ENCODE measurements around the gene CDK13.

The CDK13 gene

GRCh38 chr7:39950473-39951225, 593 bp downstream of the CDK13 start:
- no peak for DNase-seq

- peak; percentile 24 for DNase-seq
Measured at GRCh38 chr7:39951226-39952194, 1.5 kb downstream of the CDK13 start.

DNA sequence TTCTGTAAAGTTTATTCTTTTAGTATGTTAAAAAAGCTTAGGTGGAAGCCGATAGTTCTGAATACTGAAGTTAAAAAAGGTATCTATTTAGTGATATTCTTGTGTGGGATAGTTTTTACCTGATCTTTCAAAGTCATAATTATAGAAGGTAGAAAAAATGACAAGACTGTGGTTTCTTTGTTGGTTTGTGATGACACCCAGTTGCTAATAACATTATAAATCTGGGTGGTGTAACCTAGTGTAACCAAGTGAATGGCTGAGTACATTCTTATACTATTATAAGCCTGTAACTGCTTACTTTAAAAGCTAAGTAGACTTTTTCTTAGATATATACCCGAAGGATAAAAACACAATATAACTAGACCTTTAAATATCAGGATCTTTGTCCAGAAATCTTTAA, 2.3 kb downstream of the CDK13 start:
- no peak for DNase-seq

- DNase-seq: no peak
Measured at GRCh38 chr7:39952803-39953202, 2.7 kb downstream of the CDK13 start.

DNA sequence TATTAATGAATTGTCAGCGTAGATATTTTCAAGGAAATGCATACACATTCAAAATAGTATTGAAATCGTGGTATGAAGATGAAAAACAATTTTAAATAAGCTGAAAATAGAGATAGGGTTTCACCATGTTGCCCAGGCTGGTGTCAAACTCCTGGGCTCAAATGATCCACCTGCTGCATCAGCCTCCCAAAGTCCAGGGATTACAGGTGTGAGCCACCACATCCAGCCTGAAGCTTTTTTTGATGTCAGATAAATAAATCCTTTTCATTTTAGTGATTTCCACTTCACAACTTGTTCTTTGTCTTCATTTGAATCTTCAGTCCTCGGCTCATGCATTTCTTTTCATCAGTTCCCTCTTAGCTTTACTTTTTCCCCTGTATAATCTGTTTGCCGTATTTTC, 4.6 kb downstream of the CDK13 start:
- DNase-seq: no peak

DNA sequence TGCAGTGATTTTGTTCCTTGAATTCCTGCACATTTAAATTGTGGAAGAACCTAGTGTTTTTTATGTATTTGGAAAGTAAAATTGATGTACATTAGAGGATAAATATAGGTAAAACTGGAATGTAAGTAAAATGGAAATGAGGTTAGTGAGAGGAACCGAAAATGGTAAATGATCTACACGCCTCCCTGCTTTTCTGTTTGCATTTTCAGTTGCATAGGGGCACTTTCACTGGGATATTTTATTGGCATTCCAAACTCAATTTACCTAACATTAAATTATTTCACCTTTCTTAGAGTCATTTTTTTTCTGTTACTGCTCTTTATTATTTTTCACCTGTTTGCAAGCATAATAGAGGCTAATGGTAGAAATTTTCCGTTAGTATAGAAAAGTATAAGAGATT, 8.0 kb downstream of the CDK13 start:
- DNase-seq: no peak

DNA sequence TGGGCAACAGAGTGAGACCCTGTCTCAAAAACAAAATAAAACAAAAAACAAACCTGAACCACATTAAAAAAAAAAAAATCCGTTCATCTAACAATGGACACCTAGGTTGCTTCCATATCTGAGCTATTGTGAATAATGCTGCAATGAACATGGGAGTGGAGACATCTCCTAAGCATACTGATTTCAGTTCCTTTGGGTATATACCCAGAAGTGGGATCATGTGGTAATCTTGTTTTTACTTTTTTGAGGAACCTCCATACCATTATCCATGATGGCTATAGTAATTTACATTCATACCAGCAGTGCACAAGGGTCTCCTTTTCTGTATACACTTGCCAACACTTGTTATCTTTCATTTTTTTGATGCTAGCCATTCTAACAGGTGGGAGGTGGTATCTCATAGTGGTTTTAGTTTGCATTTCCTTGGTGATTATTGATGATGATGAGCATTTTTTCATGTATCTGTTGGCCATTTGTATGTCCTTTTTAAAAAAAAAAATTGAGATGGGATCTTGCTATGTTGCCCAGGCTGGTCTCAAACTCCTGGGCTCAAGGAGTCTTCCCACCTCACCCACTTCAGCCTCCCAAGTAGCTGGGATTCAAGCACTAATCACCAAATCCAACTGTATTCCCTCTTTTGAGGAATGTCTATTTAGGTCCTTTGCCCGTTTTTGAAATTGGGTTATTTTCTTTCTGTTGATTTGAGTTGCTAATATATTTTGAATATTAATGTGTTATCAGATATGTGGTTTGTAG, 17.5 kb downstream of the CDK13 start:
- DNase-seq: no peak

DNA sequence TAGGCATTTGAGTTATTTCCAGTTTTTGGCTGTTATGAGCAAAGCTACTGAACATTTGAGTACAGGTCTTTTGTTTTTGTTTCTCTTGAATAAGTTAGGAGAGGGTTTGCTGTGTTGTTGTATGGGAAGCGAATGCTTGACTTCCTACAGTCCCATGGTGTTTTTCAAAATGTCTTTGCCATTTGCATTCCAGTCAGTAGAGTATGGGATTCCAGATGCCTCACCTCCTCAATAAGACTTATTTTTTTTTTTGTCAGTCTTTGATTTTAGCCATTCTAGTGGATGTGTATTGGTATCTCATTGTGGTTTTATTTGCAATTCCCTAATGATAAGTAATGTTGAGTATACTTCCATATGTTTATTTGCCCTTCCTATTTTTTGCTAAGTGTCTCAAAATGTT, 19.4 kb downstream of the CDK13 start:
- DNase-seq: no peak

GRCh38 chr7:39971924-39972323, 21.9 kb downstream of the CDK13 start:
- no peak for DNase-seq

GRCh38 chr7:39973801-39974200, 23.7 kb downstream of the CDK13 start:
- no peak for DNase-seq

GRCh38 chr7:39978230-39978934, 28.3 kb downstream of the CDK13 start:
- no peak for DNase-seq

GRCh38 chr7:39979406-39980073, 29.5 kb downstream of the CDK13 start:
- no peak for DNase-seq

GRCh38 chr7:39985398-39985918, 35.4 kb downstream of the CDK13 start:
- DNase-seq: no peak

DNA sequence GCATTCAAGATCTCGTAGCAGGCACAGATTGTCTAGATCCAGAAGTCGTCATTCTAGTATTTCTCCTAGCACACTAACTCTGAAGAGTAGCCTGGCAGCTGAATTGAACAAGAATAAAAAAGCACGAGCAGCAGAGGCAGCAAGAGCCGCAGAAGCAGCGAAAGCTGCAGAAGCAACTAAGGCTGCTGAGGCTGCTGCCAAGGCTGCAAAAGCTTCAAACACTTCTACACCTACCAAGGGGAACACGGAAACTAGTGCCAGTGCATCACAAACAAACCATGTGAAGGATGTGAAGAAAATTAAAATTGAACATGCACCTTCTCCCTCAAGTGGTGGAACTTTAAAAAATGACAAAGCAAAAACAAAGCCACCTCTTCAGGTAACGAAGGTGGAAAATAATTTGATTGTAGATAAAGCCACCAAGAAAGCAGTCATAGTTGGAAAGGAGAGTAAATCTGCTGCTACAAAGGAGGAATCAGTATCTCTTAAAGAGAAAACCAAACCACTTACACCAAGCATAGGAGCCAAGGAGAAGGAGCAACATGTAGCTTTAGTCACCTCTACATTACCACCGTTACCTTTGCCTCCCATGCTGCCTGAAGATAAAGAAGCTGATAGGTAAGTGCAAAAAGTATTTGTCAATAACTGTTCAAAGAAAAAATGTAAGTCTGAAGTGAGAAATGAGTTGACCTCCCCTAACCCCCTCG, 37.7 kb downstream of the CDK13 start:
- DNase-seq: no peak

- no peak for DNase-seq
Measured at GRCh38 chr7:40000734-40001315, 50.8 kb downstream of the CDK13 start.

- DNase-seq: no peak
Measured at GRCh38 chr7:40001649-40002048, 51.6 kb downstream of the CDK13 start.

- no peak for DNase-seq
Measured at GRCh38 chr7:40003597-40003996, 53.5 kb downstream of the CDK13 start.

DNA sequence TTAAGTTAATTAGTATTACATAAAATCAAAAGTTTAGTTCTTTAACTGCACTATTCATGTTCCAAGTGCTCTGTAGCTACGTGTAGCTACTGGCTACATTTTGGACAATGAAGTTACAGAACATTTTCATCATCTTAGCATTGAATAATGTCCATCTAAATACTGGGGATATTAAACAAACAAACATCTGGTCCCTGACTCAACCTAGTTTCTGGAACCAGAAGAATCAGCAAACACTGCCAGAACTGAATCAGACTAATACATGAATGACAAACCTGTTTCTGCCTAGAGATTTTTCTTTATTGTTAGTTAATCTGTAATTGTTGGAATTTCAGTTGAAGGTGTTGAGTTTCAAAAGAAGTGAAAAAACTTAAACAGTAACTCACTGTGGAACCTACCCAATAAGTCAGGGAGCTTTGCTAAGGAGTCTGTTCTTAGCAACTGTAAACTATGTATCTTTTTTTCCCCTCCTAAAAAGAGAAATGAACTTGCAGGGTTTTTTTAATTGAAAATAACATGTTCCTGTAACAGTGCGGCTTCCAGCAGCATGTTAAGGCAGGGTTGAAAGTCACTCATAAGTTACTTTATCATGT, 58.3 kb downstream of the CDK13 start:
- no peak for DNase-seq

DNA sequence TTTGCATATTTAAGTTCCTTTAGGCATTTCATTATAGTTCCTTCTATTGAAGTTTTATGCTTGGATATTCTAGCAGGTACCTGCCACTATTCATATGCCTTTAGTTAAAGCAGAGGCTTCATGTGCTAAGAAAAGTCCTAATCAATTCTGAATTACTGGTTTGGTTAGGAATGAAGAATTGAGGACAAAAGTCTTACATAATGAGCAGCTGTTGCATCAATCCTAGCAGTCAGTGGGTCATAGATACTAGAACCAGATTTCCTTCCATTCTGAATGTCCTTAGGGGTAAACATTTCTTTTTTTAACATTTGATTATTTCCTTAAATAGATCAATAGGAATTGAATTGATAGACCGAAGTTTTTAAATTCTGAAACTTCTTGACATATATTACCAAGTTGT, 59.2 kb downstream of the CDK13 start:
- DNase-seq: no peak

- DNase-seq: no peak
Measured at GRCh38 chr7:40014376-40014775, 64.3 kb downstream of the CDK13 start.

All from SHP77 treated with DMSO at 0.1 percent for 48 hours (cell line).